Mucosa of stomach (tissue), 1 donor: Measurements from ENCODE around the gene CFAP92.

Experiments
- H3K27me3 ChIP-seq: one replicate; pipeline ENCODE4 v1.7.0; 2013; ENCODE audit warnings: mild to moderate bottlenecking, low read length; ENCODE audit not compliant: control insufficient read depth, insufficient read depth
- H3K36me3 ChIP-seq: one replicate; pipeline ENCODE4 v1.7.0; 2013; ENCODE audit warnings: low read length; ENCODE audit not compliant: control insufficient read depth, insufficient read depth
- H3K4me1 ChIP-seq: one replicate; pipeline ENCODE4 v1.7.0; 2013; ENCODE audit warnings: mild to moderate bottlenecking, low read length; ENCODE audit not compliant: control insufficient read depth, insufficient read depth
- H3K4me3 ChIP-seq: one replicate; pipeline ENCODE4 v1.7.0; 2013; ENCODE audit warnings: low read length
- H3K9ac ChIP-seq: one replicate; pipeline ENCODE4 v1.7.0; 2013; ENCODE audit warnings: mild to moderate bottlenecking, low read length, moderate library complexity
- H3K9me3 ChIP-seq: one replicate; pipeline ENCODE4 v1.7.0; 2013; ENCODE audit warnings: mild to moderate bottlenecking, low read length, moderate library complexity; ENCODE audit not compliant: control insufficient read depth
- donor health status: Pancreatic carcinoma.

The CFAP92 gene

GRCh38 chr3:128992926-128993460 is 883 bp downstream of the CFAP92 start:
- H3K27me3 ChIP-seq, result peaks cover 11% of the 10 kb centered on the region
- no peaks in the 10 kb centered on the region for H3K36me3 ChIP-seq
- H3K4me3 ChIP-seq, result peak overlapping the region; percentile 14
- H3K9me3 ChIP-seq, result no peaks in the 10 kb centered on the region
- peak overlapping the region; percentile 38 for H3K9ac ChIP-seq
- peaks cover 17% of the 10 kb centered on the region for H3K4me1 ChIP-seq

GRCh38 chr3:128991355-128991895 is 2.5 kb downstream of the CFAP92 start:
- no peak overlapping the region for H3K4me3 ChIP-seq
- H3K9ac ChIP-seq, result no peak overlapping the region
- no peaks in the 10 kb centered on the region for H3K36me3 ChIP-seq
- H3K9me3 ChIP-seq, result no peaks in the 10 kb centered on the region
- peaks cover 11% of the 10 kb centered on the region for H3K27me3 ChIP-seq
- peaks cover 17% of the 10 kb centered on the region for H3K4me1 ChIP-seq

- Histone ChIP-seq H3K36me3 (no peaks in the 10 kb centered on the region), H3K9ac (no peak overlapping the region), H3K4me3 (no peak overlapping the region), H3K9me3 (no peaks in the 10 kb centered on the region), H3K27me3 (peaks cover 3% of the 10 kb centered on the region), H3K4me1 (peaks cover 4% of the 10 kb centered on the region)
These were observed 5.6 kb downstream of the CFAP92 start for GRCh38 chr3:128988286-128988685.

GRCh38 chr3:128987302-128988100 is 6.4 kb downstream of the CFAP92 start:
- H3K9ac ChIP-seq, result no peak overlapping the region
- no peaks in the 10 kb centered on the region for H3K9me3 ChIP-seq
- H3K27me3 ChIP-seq, result no peaks in the 10 kb centered on the region
- no peak overlapping the region for H3K4me3 ChIP-seq
- no peaks in the 10 kb centered on the region for H3K36me3 ChIP-seq
- H3K4me1 ChIP-seq, result no peaks in the 10 kb centered on the region

- Histone ChIP-seq H3K9ac (no peak overlapping the region), H3K4me3 (no peak overlapping the region), H3K9me3 (no peaks in the 10 kb centered on the region), H3K4me1 (no peaks in the 10 kb centered on the region), H3K36me3 (no peaks in the 10 kb centered on the region), H3K27me3 (no peaks in the 10 kb centered on the region)
These were observed 9.3 kb downstream of the CFAP92 start for GRCh38 chr3:128984596-128984995.

GRCh38 chr3:128983293-128984069 is 10.4 kb downstream of the CFAP92 start:
- no peaks in the 10 kb centered on the region for H3K4me1 ChIP-seq
- H3K36me3 ChIP-seq, result no peaks in the 10 kb centered on the region
- H3K4me3 ChIP-seq, result no peak overlapping the region
- no peak overlapping the region for H3K9ac ChIP-seq
- H3K27me3 ChIP-seq, result no peaks in the 10 kb centered on the region
- no peaks in the 10 kb centered on the region for H3K9me3 ChIP-seq

- no peak overlapping the region for H3K9ac ChIP-seq
- no peaks in the 10 kb centered on the region for H3K9me3 ChIP-seq
- H3K4me1 ChIP-seq, result peaks cover 7% of the 10 kb centered on the region
- no peaks in the 10 kb centered on the region for H3K27me3 ChIP-seq
- H3K36me3 ChIP-seq, result no peaks in the 10 kb centered on the region
- H3K4me3 ChIP-seq, result no peak overlapping the region
These were observed 18.6 kb downstream of the CFAP92 start for GRCh38 chr3:128975276-128975675.

- Histone ChIP-seq H3K9me3 (no peaks in the 10 kb centered on the region), H3K9ac (no peak overlapping the region), H3K4me1 (peaks cover 10% of the 10 kb centered on the region), H3K27me3 (no peaks in the 10 kb centered on the region), H3K36me3 (no peaks in the 10 kb centered on the region), H3K4me3 (no peak overlapping the region)
These were observed 19.8 kb downstream of the CFAP92 start for GRCh38 chr3:128973988-128974564.

- H3K4me3 ChIP-seq, result no peak overlapping the region
- no peaks in the 10 kb centered on the region for H3K27me3 ChIP-seq
- H3K9ac ChIP-seq, result no peak overlapping the region
- H3K4me1 ChIP-seq, result peaks cover 4% of the 10 kb centered on the region
- no peaks in the 10 kb centered on the region for H3K9me3 ChIP-seq
- no peaks in the 10 kb centered on the region for H3K36me3 ChIP-seq
These were observed 22.3 kb downstream of the CFAP92 start for GRCh38 chr3:128971421-128972100.

GRCh38 chr3:128970740-128971047 is 23.2 kb downstream of the CFAP92 start:
- no peak overlapping the region for H3K9ac ChIP-seq
- H3K4me1 ChIP-seq, result peaks cover 4% of the 10 kb centered on the region
- H3K4me3 ChIP-seq, result no peak overlapping the region
- H3K36me3 ChIP-seq, result no peaks in the 10 kb centered on the region
- no peaks in the 10 kb centered on the region for H3K9me3 ChIP-seq
- H3K27me3 ChIP-seq, result no peaks in the 10 kb centered on the region

GRCh38 chr3:128969993-128970739 is 23.7 kb downstream of the CFAP92 start:
- H3K36me3 ChIP-seq, result no peaks in the 10 kb centered on the region
- no peaks in the 10 kb centered on the region for H3K9me3 ChIP-seq
- H3K9ac ChIP-seq, result no peak overlapping the region
- peaks cover 4% of the 10 kb centered on the region for H3K4me1 ChIP-seq
- H3K27me3 ChIP-seq, result no peaks in the 10 kb centered on the region
- no peak overlapping the region for H3K4me3 ChIP-seq
